Heart left ventricle (tissue), 16 donors: ENCODE data around the gene CABLES1. TPM values are rescaled to one million over a fixed set of nuclear protein-coding genes. Genes with fewer than 3 reads are reported as not detected.

Experiments
- ATAC-seq, 4 donors: fragments of 200-7000 bp; cut with Tn5 transposase; one replicate each; pipeline ENCODE4 v1.9.1; 2020 to 2022; ENCODE audit warnings: moderate library complexity in 4 of 4, mild to moderate bottlenecking in 3 of 4, moderate number of reproducible peaks in 1 of 4
- DNase-seq, 5 donors: peaks; one replicate each; pipeline ENCODE4 v3.0.0-alpha.2; 2020
- H3K27ac ChIP-seq, 12 donors: fragments of 200-600 bp; sonication (generic) in 4 of 12; one replicate each; pipeline versions ENCODE4 v1.5.0 to v1.8.0; 2016 to 2022; ENCODE audit warnings: mild to moderate bottlenecking in 2 of 12
- H3K27me3 ChIP-seq, 9 donors: fragments of 200-600 bp; sonication (generic) in 2 of 9; one replicate each; pipeline versions ENCODE4 v1.5.1 to v1.8.0; 2016 to 2022; ENCODE audit warnings: mild to moderate bottlenecking in 3 of 9
- H3K36me3 ChIP-seq, 9 donors: fragments of 200-600 bp; sonication (generic) in 2 of 9; one replicate each; pipeline versions ENCODE4 v1.5.0 to v1.8.0; 2018 to 2022; ENCODE audit warnings: mild to moderate bottlenecking in 2 of 9
- H3K4me1 ChIP-seq, 12 donors: fragments of 200-600 bp; sonication (generic) in 4 of 12; one replicate each; pipeline versions ENCODE4 v1.5.0 to v1.8.0; 2016 to 2022; ENCODE audit warnings: mild to moderate bottlenecking in 3 of 12
- H3K4me3 ChIP-seq, 12 donors: fragments of 200-600 bp; sonication (generic) in 4 of 12; one replicate each; pipeline versions ENCODE4 v1.5.0 to v1.8.0; 2017 to 2022; ENCODE audit warnings: mild to moderate bottlenecking in 9 of 12, moderate library complexity in 4 of 12
- H3K9me3 ChIP-seq, 12 donors: fragments of 200-600 bp; sonication (generic) in 4 of 12; one replicate each; pipeline versions ENCODE4 v1.5.0 to v1.8.0; 2016 to 2022; ENCODE audit warnings: mild to moderate bottlenecking in 1 of 12
- CTCF ChIP-seq, 12 donors: fragments of 200-600 bp; sonication (generic) in 4 of 12; IDR thresholded peaks; one replicate each; pipeline versions ENCODE4 v1.5.0 to v1.8.0; 2018 to 2022; ENCODE audit warnings: antibody characterized with exemption in 12 of 12, mild to moderate bottlenecking in 5 of 12
- POLR2A ChIP-seq, 2 donors: fragments of 450-650 bp; IDR thresholded peaks; one replicate each; pipeline ENCODE4 v1.6.1; 2017; ENCODE audit warnings: antibody characterized with exemption in 2 of 2, mild to moderate bottlenecking in 2 of 2, moderate library complexity in 2 of 2
- WGBS, 4 donors: extraction: QIAGEN DNeasy Blood & Tissue Kit in 2 of 4; methylation state at CpG; one replicate each; pipeline versions ENCODE4 v1.1.5 to v1.1.7; 2013 to 2018; 5-methylcytosine and 5-hydroxymethylcytosine counted together
- intact Hi-C, 10 donors: fragments of 100-400 bp; cut with DNase I; formaldehyde crosslinking; loops; one replicate each; pipeline versions ENCODE4 v1.11.1 to v1.14.2; 2022
- polyA plus RNA-seq, 2 donors: library from polyadenylated mRNA; stranded (reverse); fragments of 200-250 nt; gene quantifications; one replicate each; pipeline ENCODE4 v1.2.3, GENCODE V29; 2013
- total RNA-seq, 9 donors: library from RNA; depleted of rRNA in 2 of 9; stranded (reverse); fragments of >200 nt in 2 of 9; fragmentation: NEBNext Ultra II Directional in 3 of 9; extraction: Animal tissue kit (Norgen Biotek cat#: 25700) in 3 of 9; gene quantifications; one replicate each; pipeline versions ENCODE4 v1.1.0 to v1.2.4, GENCODE V29; 2016 to 2023
- donor health status: ischemic (EF 13 %, LVEDD 7.1; RV severe dilation, severe dysfunction).
- donor health status: healthy with polysubstance abuse.
- donor health status: DM: no; HTN: yes; CAD: no.
- donor health status: DM: no; HTN: no; CAD: no.
- donor health status: ischemic (EF 25% LVEDD 6.9; RV normal size, moderate dysfunction).
- donor health status: ischemic (EF 25% LVEDD 5.7; RV mildly dilated, moderate dysfunction).
- donor health status: healthy.
- donor health status: DM: yes; HTN: yes; CAD: no.
- donor health status: ischemic (EF 35%, LVEDD 5.7; RV mildly dilated, moderate dysfunction).
- donor health status: nonischemic (EF 11% LVEDD 7.7; RV severe dilation, severe dysfunction).
- donor health status: DM: yes; HTN: yes; CAD: no.
- donor health status: PGD.
- donor health status: ischemic (EF 29% LVEDD 5.4; RV normal size, mild dysfunction).
- donor health status: nonischemic (EF 23%, LVEDD 6.1; RV moderate dilation, normal function).

The CABLES1 gene
- total and polyA plus RNA-seq, 11 donors: 0.28 to 7.2 (median 2.1) TPM

GRCh38 chr18:23247896-23248295 lies 112.6 kb downstream of the CABLES1 start:
- WGBS, 4 donors: 97 to 99% (median 98%) methylated on average over 13 to 14 of the region's 14 CpGs
- ATAC-seq: no peak
- DNase-seq: no peak
- no peaks in the 10 kb centered on the region for H3K27me3 ChIP-seq
- no peak overlapping the region for H3K27ac ChIP-seq
- H3K4me1 ChIP-seq: peaks cover 0 to 14% (median 0%) of the 10 kb centered on the region in 12 donors
- no peak overlapping the region for H3K4me3 ChIP-seq
- TF ChIP-seq POLR2A (IDR thresholded peaks at IDR 0.05): no peak
- TF ChIP-seq CTCF (IDR thresholded peaks at IDR 0.05): no peak
- peaks cover 0 to 4% (median 0%) of the 10 kb centered on the region in 12 donors for H3K9me3 ChIP-seq
- intact Hi-C loops: no loop called here
- H3K36me3 ChIP-seq: peaks cover 0 to 15% (median 0%) of the 10 kb centered on the region in 9 donors

GRCh38 chr18:23248826-23249225 lies 113.5 kb downstream of the CABLES1 start:
- no peak overlapping the region for H3K27ac ChIP-seq
- H3K4me3 ChIP-seq: no peak overlapping the region
- intact Hi-C loops: no loop called here

GRCh38 chr18:23249348-23249747 lies 114.1 kb downstream of the CABLES1 start:
- peaks cover 0 to 14% (median 0%) of the 10 kb centered on the region in 12 donors for H3K4me1 ChIP-seq
- no peak for ATAC-seq
- DNase-seq: no peak
- intact Hi-C loops: no loop called here
- 90 to 91% (median 90%) methylated on average over 7 of the region's 7 CpGs for WGBS, 4 donors
- no peaks in the 10 kb centered on the region for H3K27me3 ChIP-seq
- TF ChIP-seq CTCF (IDR thresholded peaks at IDR 0.05) (no peak), POLR2A (IDR thresholded peaks at IDR 0.05) (no peak)
- peaks cover 0 to 29% (median 0%) of the 10 kb centered on the region in 9 donors for H3K36me3 ChIP-seq
- H3K9me3 ChIP-seq: peaks cover 0 to 4% (median 0%) of the 10 kb centered on the region in 12 donors
- no peak overlapping the region for H3K27ac ChIP-seq
- no peak overlapping the region for H3K4me3 ChIP-seq

More at GRCh38 chr18:23248826-23249225, 113.5 kb downstream of the CABLES1 start:
- Histone ChIP-seq H3K27me3 (no peaks in the 10 kb centered on the region), H3K9me3 (peaks cover 0 to 4% (median 0%) of the 10 kb centered on the region in 12 donors), H3K36me3 (peaks cover 0 to 24% (median 0%) of the 10 kb centered on the region in 9 donors), H3K4me1 (peaks cover 0 to 14% (median 0%) of the 10 kb centered on the region in 12 donors)
- no peak for DNase-seq
- TF ChIP-seq POLR2A (IDR thresholded peaks at IDR 0.05): no peak
- TF ChIP-seq CTCF (IDR thresholded peaks at IDR 0.05): no peak
- 98 to 100% (median 100%) methylated on average over 2 of the region's 2 CpGs for WGBS, 4 donors
- ATAC-seq: no peak

- WGBS, 4 donors: 88 to 91% (median 89%) methylated on average over 13 of the region's 13 CpGs
- ATAC-seq: no peak
- no peaks in the 10 kb centered on the region for H3K27me3 ChIP-seq
- peaks cover 0 to 14% (median 0%) of the 10 kb centered on the region in 12 donors for H3K4me1 ChIP-seq
- H3K36me3 ChIP-seq: peaks cover 0 to 43% (median 0%) of the 10 kb centered on the region in 9 donors
- H3K9me3 ChIP-seq: peaks cover 0 to 4% (median 0%) of the 10 kb centered on the region in 12 donors
- peak overlapping the region in 1 of 12 donors; percentile 76 for H3K27ac ChIP-seq
- peak in 1 of 5 donors; percentile 67 for DNase-seq
- TF ChIP-seq CTCF (IDR thresholded peaks at IDR 0.05): no peak
- TF ChIP-seq POLR2A (IDR thresholded peaks at IDR 0.05): no peak
- H3K4me3 ChIP-seq: no peak overlapping the region
- intact Hi-C loops: no loop called here
These were observed 115.8 kb downstream of the CABLES1 start for GRCh38 chr18:23250893-23251656.
